GM12872 (cell line): ENCODE measurements around the gene LYPLA2.

ENCODE experiments used
- TF ChIP-seq, protein P1 (sequence below): IDR thresholded peaks from 3 replicates; pipeline ENCODE4 v1.5.1; 2011; ENCODE audit warnings: low read depth, mild to moderate bottlenecking, low read length, moderate library complexity; ENCODE audit not compliant: insufficient read depth

LYPLA2 gene

DNA sequence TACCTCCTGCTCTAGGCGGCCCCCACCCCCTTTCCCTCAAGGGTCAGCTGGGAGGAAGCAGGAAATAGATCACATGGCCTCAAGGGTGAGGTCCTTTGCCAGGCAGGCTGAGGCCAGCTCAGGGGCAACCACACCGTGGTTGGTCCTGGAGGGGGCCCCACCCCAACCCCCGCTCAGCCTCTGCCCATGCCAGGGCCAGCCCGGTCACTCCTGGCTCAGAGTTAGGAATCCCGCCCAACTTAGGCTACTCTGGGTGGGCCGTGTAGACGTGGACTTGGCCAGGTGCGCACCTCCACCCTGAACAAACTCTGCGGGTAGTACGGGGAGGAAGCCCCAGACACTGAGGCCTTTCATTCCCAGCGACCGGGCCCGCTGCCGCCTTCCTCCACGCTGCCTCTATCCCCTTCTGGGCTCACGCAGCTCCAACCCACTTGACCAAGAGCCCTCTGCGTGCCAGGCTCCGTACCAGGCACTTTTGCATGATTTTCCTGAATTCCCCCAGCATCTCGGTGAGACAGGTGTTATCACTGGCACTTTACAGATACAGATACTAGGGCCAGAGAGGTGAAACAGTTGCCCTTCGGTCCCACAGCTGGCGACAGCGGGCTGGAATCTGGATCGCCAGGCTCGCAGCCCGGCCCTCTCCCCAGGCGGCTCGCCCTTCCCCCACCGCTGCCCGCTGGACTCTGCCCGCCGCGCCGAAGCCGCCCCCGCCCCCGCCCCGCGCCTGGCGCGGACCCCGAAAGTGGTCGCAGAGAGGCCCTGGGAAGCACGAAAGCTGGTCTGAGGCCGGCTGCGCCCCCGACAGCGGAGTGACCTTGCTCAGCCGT, 8.8 kb downstream of the LYPLA2 start:
- TF ChIP-seq, protein P1, sequence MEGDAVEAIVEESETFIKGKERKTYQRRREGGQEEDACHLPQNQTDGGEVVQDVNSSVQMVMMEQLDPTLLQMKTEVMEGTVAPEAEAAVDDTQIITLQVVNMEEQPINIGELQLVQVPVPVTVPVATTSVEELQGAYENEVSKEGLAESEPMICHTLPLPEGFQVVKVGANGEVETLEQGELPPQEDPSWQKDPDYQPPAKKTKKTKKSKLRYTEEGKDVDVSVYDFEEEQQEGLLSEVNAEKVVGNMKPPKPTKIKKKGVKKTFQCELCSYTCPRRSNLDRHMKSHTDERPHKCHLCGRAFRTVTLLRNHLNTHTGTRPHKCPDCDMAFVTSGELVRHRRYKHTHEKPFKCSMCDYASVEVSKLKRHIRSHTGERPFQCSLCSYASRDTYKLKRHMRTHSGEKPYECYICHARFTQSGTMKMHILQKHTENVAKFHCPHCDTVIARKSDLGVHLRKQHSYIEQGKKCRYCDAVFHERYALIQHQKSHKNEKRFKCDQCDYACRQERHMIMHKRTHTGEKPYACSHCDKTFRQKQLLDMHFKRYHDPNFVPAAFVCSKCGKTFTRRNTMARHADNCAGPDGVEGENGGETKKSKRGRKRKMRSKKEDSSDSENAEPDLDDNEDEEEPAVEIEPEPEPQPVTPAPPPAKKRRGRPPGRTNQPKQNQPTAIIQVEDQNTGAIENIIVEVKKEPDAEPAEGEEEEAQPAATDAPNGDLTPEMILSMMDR = no peak

DNA sequence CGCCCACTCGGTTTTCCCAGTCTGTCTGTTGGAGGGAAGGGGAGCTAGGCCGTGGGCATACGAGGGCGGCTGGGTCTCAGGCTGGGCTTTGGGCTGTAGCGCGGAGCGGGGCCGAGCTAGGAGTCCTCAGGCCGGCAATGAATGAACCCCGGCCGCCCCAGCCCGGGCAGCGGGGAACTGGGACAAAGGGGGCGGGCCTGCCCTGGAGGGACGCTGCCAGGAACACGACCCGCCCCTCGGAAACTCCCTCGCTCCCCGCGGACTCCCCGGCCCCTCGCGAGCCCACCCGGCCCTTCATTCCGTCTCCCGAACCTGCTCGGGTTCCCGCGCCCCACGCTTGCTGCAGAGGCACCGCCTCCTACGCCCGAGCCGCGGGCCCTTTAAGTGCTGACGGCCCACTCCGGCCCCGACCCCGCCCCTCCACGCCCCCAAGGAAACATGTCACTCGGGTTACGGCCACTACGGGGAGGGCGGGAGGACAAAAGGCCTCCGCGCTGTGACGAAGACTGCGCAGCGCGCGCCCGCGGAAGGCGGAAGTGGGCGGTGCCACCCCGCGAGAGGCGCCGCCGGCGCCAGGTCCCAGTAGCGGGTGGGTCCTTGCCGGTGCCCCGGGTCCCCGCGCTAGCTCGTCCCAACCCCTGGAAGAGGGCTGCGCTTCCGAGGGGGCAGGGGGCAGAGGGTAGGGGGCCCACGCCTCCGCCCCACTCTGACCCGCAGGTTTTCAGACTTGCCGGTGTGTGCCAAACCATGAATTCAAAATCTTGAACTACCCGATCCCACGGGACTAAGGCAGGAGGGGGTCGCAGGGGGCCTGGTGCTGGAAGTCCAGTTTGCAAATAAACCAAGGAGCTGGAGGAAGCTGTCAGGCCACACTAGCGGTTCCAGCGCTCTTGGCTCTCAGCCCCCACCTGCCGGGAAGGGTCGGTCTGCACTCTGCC, 9.7 kb downstream of the LYPLA2 start, which contains the start of gene GALE:
GALE (minus strand) TSS at position 355 of the 938 bp plus-strand sequence. CDS start 1,747 bp downstream, outside the sequence.
- TF ChIP-seq, protein P1 = no peak

DNA sequence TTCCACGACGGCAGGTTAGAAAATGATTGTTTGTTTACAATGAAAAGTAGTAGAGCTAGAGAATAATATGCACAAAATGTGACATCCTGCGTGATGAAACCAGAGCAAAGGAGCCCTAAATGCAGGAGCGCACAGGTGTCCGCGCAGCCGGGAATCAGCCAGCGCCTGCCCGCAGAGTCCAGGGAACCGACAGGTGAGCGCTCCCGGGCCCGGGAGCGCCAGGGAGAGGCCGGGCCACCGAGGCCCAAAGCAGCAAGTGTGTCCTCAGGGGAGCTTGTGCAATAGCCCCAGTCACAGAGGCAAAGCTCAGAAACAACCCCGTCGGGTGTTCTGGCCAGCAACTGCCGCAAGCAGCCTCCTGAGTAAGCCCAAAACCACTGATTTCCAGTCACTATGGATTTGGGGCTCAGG, 10.4 kb downstream of the LYPLA2 start:
- TF ChIP-seq, protein P1 = no peak

DNA sequence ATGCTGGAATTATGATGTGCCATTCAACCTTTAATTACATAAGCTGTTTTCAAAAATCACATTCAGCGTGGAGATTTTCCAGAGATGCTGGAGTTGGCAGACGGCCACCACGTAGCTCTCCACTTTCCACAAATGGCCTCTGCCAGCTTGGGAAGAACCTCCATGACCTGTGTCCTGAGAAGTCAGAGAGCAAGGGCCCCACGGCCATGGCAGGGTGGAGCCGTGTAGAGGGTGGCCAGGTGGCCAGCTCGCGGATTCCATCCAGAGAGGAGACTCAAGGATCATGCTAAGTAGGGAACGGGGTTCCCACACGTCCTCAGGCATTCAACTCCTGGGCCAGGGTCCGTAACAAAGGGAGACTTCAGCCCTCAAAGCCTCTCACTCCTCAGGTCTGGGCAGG, 10.9 kb downstream of the LYPLA2 start:
- TF ChIP-seq, protein P1 = no peak

DNA sequence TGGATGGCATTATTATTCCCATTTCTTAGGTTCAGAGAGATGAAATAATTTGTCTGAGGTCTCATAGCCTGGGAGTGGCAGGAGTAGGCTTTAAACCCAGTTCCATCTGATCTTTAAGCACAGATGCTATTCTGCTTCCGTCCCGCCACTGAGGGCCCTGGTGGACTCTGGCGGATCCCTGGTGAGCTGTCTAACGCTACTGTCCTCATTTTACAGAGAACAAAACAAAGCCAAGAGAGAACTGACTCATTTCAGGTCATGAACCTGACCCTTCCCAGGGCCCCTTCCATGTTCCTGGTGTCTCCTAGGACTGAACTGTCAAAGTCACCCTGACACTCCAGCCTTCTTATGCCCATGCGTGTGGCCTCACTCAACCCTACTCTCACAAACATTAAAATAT, 12.7 kb downstream of the LYPLA2 start:
- TF ChIP-seq, protein P1 = no peak

DNA sequence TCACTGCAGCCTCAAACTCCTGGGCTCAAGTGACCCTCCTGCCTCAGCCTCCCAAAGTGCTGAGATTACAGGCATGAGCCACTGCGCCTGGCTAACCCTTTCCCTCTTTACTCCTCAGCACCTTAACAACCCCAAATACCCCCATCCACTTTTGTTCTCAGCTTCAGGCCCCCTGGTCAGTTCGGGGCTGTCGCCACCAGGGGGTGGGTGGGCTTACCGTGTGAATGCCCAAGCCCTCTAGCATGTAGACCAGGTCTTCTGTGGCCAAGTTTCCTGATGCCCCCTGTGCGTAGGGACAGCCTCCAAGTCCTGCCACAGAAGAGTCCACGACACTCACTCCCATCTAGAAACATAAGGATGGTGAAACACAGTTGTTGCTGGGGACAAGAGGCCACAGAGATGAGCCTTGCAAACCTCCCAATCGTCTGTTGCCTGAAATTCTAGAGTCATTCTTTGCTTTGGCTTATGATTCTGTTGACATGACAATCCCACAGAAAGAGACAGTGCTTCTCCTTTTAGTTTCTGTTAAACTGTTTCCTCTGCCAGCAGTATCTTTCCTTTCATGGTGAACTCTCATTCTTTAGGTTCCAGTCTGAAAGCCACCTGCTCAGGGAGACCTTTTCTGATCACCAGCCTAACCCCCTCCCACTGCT, 13.4 kb downstream of the LYPLA2 start:
- TF ChIP-seq, protein P1 = peak; percentile 41

DNA sequence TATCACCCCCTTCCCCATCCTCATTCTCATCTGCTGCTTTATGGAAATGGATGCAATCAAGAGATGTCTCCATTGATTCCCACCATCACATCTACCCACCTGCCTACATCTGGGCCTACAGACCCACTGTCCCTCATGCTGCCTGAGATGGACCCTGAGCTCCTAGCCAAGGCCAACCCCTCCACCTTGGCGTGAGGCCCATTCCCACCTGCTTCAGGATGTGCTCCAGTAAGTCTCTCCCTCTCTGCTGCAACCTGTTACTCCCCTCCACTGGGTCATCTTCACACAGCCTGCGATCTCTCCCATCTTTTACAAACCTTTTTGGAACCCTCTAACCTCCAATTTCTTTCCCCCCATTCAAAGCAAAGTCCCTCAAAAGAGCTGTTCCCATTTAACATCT, 14.1 kb downstream of the LYPLA2 start:
- TF ChIP-seq, protein P1 = no peak
